C4-2B (cell line): Measurements from ENCODE around the gene CDYL.

ENCODE experiments used
- ZFX ChIP-seq: fragments of 450-650 bp; IDR thresholded peaks from 2 replicates; pipeline ENCODE4 v1.6.1; 2017
- TF ChIP-seq, protein P1 (sequence below): fragments of 450-650 bp; conservative IDR thresholded peaks from 2 replicates; pipeline ENCODE4 v1.5.1; 2017; ENCODE audit warnings: mild to moderate bottlenecking

GRCh38 chr6:4809999-4810918 lies 34.1 kb downstream of the CDYL start:
- TF ChIP-seq, protein P1, sequence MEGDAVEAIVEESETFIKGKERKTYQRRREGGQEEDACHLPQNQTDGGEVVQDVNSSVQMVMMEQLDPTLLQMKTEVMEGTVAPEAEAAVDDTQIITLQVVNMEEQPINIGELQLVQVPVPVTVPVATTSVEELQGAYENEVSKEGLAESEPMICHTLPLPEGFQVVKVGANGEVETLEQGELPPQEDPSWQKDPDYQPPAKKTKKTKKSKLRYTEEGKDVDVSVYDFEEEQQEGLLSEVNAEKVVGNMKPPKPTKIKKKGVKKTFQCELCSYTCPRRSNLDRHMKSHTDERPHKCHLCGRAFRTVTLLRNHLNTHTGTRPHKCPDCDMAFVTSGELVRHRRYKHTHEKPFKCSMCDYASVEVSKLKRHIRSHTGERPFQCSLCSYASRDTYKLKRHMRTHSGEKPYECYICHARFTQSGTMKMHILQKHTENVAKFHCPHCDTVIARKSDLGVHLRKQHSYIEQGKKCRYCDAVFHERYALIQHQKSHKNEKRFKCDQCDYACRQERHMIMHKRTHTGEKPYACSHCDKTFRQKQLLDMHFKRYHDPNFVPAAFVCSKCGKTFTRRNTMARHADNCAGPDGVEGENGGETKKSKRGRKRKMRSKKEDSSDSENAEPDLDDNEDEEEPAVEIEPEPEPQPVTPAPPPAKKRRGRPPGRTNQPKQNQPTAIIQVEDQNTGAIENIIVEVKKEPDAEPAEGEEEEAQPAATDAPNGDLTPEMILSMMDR = no peak
- no peak for TF ChIP-seq ZFX
